K562 (cell line): ENCODE results near the gene RAP1A. TPM values are rescaled to one million over a fixed set of nuclear protein-coding genes. Genes with fewer than 3 reads are reported as not detected.

Experiments used
- ATAC-seq: fragments of 200-7000 bp; cut with Tn5 transposase; 3 replicates; pipeline ENCODE4 v1.9.1; 2020; ENCODE audit warnings: moderate library complexity
- BruUV-seq: library from RNA; stranded (reverse); fragments of 400-500 nt; replicated peaks from 2 replicates; lab custom pipeline; 2021; lab: Mats Ljungman, UMichigan
- CTCF ChIA-PET: fragments of 300-600 bp; formaldehyde crosslinking; extraction: SDS; loops from one replicate; lab custom pipeline; 2021; ENCODE audit warnings: low intra/inter-chr PET ratio; lab: Yijun Ruan, JAX
- POLR2A ChIA-PET: fragments of 300-600, 350-650 bp; sonication (Branson Sonifier 250); formaldehyde crosslinking; extraction: SDS; loops from one replicate; lab custom pipeline; 2021; ENCODE audit warnings: antibody characterized with exemption, inconsistent platforms; lab: Yijun Ruan, JAX
- DNase-seq, 4 experiments: peaks; one replicate each; pipeline versions ENCODE4 v3.0.0 to v3.0.0-alpha.2; 2011 to 2018; ENCODE audit warnings: low spot score in 3 of 4, mixed read lengths in 3 of 4; ENCODE audit errors: extremely low read depth in 1 of 4
- FAIRE-seq: peaks from 2 replicates; lab custom pipeline; 2011; peaks lifted over from hg19 to GRCh38; lab: Jason Lieb, UNC
- H2AFZ ChIP-seq: 2 replicates; pipeline ENCODE4 v1.6.0; 2011; ENCODE audit warnings: low read depth, low read length, control low read depth, inconsistent platforms
- H3K27ac ChIP-seq: fragments of 200-600 bp; 3 replicates; pipeline ENCODE4 v1.8.0; 2011; ENCODE audit warnings: low read depth, mild to moderate bottlenecking, control low read depth, inconsistent platforms, low read length, moderate library complexity, mixed read lengths; ENCODE audit errors: extremely low read depth
- H3K27me3 ChIP-seq, 2 experiments: fragments of 300-600 bp in 1 of 2; 2 replicates in 1 of 2; 3 replicates in 1 of 2; pipeline versions ENCODE4 v1.6.0 to v1.8.0; 2011; ENCODE audit warnings: inconsistent platforms in 2 of 2, low read length in 2 of 2, mild to moderate bottlenecking in 1 of 2, mixed read lengths in 1 of 2, moderate library complexity in 1 of 2; ENCODE audit not compliant: control insufficient read depth in 2 of 2, insufficient read depth in 2 of 2
- H3K36me3 ChIP-seq: fragments of 300-600 bp; 3 replicates; pipeline ENCODE4 v1.8.0; 2011; ENCODE audit warnings: mild to moderate bottlenecking, low read length, inconsistent platforms; ENCODE audit not compliant: control insufficient read depth, insufficient read depth
- H3K4me1 ChIP-seq, 2 experiments: fragments of 200-600 bp in 1 of 2; replicated peaks in 1 of 2; 2 replicates in 1 of 2; 3 replicates in 1 of 2; pipeline versions ENCODE4 v1.5.1 to v1.8.0; 2011; ENCODE audit warnings: inconsistent platforms in 2 of 2, low read length in 2 of 2, mild to moderate bottlenecking in 1 of 2, mixed read lengths in 1 of 2, moderate library complexity in 1 of 2; ENCODE audit not compliant: control insufficient read depth in 2 of 2, insufficient read depth in 2 of 2
- H3K4me2 ChIP-seq: 2 replicates; pipeline ENCODE4 v1.6.1; 2011; ENCODE audit warnings: low read length, control low read depth, inconsistent platforms, mixed read lengths; ENCODE audit not compliant: insufficient read depth
- H3K4me3 ChIP-seq: fragments of 200-600 bp; sonication (generic), shearing (Covaris generic); 2 replicates; pipeline ENCODE4 v1.5.1; 2016; ENCODE audit warnings: control low read depth, inconsistent platforms
- H3K79me2 ChIP-seq: fragments of 200-600 bp; 3 replicates; pipeline ENCODE4 v1.8.0; 2011; ENCODE audit warnings: low read length, inconsistent platforms; ENCODE audit not compliant: control insufficient read depth, insufficient read depth
- H3K9ac ChIP-seq, 2 experiments: 2 replicates each; pipeline versions ENCODE4 v1.6.0 to v1.6.1; 2011; ENCODE audit warnings: low read depth in 2 of 2, low read length in 2 of 2, control low read depth in 1 of 2, inconsistent platforms in 1 of 2, mild to moderate bottlenecking in 1 of 2, mixed read lengths in 1 of 2; ENCODE audit not compliant: insufficient read depth in 1 of 2
- H3K9me1 ChIP-seq: one replicate; pipeline ENCODE4 v1.6.0; 2011; ENCODE audit warnings: inconsistent platforms, mild to moderate bottlenecking, low read length, moderate library complexity; ENCODE audit not compliant: control insufficient read depth, insufficient read depth
- H3K9me3 ChIP-seq: replicated peaks from 2 replicates; pipeline ENCODE4 v1.5.1; 2011; ENCODE audit warnings: low read depth, low read length, inconsistent platforms; ENCODE audit not compliant: control insufficient read depth, insufficient read depth
- H4K20me1 ChIP-seq: replicated peaks from 2 replicates; pipeline ENCODE4 v1.6.1; 2011; ENCODE audit warnings: low read length, inconsistent platforms, mixed read lengths; ENCODE audit not compliant: control insufficient read depth, insufficient read depth
- FOXK1 ChIP-seq: sonication (generic); formaldehyde crosslinking; IDR thresholded peaks from 2 replicates; pipeline ENCODE4 v1.8.0; 2022; ENCODE audit warnings: missing genetic modification reagents, mild to moderate bottlenecking, borderline replicate concordance
- HIVEP1 ChIP-seq: fragments of 250-450 bp; sonication (Bioruptor Pico); IDR thresholded peaks from 2 replicates; pipeline ENCODE4 v1.4.0; 2020; ENCODE audit warnings: mild to moderate bottlenecking
- HLTF ChIP-seq: fragments of 450-650 bp; IDR thresholded peaks from 2 replicates; pipeline ENCODE4 v1.6.1; 2016
- HSF4 ChIP-seq: fragments of 250-450 bp; sonication (Bioruptor Pico); IDR thresholded peaks from 2 replicates; pipeline ENCODE4 v2.1.2; 2022; ENCODE audit warnings: mild to moderate bottlenecking, moderate library complexity, borderline replicate concordance
- KDM2B ChIP-seq: fragments of 250-450 bp; sonication (Bioruptor Pico); IDR thresholded peaks from 2 replicates; pipeline ENCODE4 v1.8.0; 2021; ENCODE audit warnings: mild to moderate bottlenecking, moderate library complexity
- PCBP1 ChIP-seq: fragments of 200-400 bp; formaldehyde crosslinking; IDR thresholded peaks from 2 replicates; pipeline ENCODE4 v1.6.1; 2018; ENCODE audit warnings: mild to moderate bottlenecking, low read depth, low read length; ENCODE audit not compliant: poor library complexity, severe bottlenecking
- SMAD1 ChIP-seq: fragments of 150-350 bp; IDR thresholded peaks from 2 replicates; pipeline ENCODE4 v1.6.1; 2014; ENCODE audit warnings: low read length, low read depth; ENCODE audit not compliant: partially characterized antibody
- TRIM25 ChIP-seq: fragments of 450-650 bp; IDR thresholded peaks from 2 replicates; pipeline ENCODE4 v1.7.0; 2016; ENCODE audit warnings: borderline replicate concordance
- ZNF282 ChIP-seq: sonication (generic); formaldehyde crosslinking; IDR thresholded peaks from 2 replicates; pipeline ENCODE4 v1.8.1; 2023; ENCODE audit warnings: missing genetic modification reagents
- ZNF436 ChIP-seq: fragments of 250-450, 450-650 bp; sonication (Bioruptor Pico); formaldehyde crosslinking; IDR thresholded peaks from 2 replicates; pipeline ENCODE4 v1.7.0; 2020; ENCODE audit warnings: mild to moderate bottlenecking
- ZNF445 ChIP-seq: fragments of 250-450 bp; sonication (Bioruptor Pico); IDR thresholded peaks from 2 replicates; pipeline ENCODE4 v1.4.0; 2020; ENCODE audit warnings: low read depth, mild to moderate bottlenecking, moderate library complexity
- ZNF644 ChIP-seq: fragments of 200-800 bp; sonication (Bioruptor generic); IDR thresholded peaks from 2 replicates; pipeline ENCODE4 v1.6.1; 2016; ENCODE audit warnings: low read depth, missing genetic modification characterization, missing compliant biosample characterization
- ZNF79 ChIP-seq: fragments of 250-450 bp; sonication (Bioruptor Pico); IDR thresholded peaks from 2 replicates; pipeline ENCODE4 v1.4.0; 2020; ENCODE audit warnings: low read depth, mild to moderate bottlenecking, moderate library complexity
- WGBS: fragments of 100-300 bp; shearing (Covaris generic); methylation state at CpG from one replicate; pipeline ENCODE4 v1.1.6; 2016; ENCODE audit warnings: low coverage, mixed read lengths; ENCODE audit not compliant: insufficient coverage; ENCODE audit errors: missing lambda C conversion rate; 5-methylcytosine and 5-hydroxymethylcytosine counted together
- in situ Hi-C: fragments of 300-500 bp; cut with MboI; formaldehyde crosslinking; loops from 4 replicates; pipeline ENCODE4 v1.15.0; 2018; ENCODE audit warnings: inconsistent platforms, mixed read lengths
- intact Hi-C: fragments of 100-400 bp; cut with micrococcal nuclease; formaldehyde crosslinking; loops from 2 replicates; pipeline ENCODE4 v1.14.2; 2022
- polyA plus RNA-seq, 8 experiments: library from polyadenylated mRNA; depleted of rRNA in 4 of 8; stranded (reverse) in 5 of 8; unstranded in 3 of 8; fragments of >200 nt; fragmentation: Nextera tagmentation in 2 of 8; fragmentation: Illumina TruSeq in 1 of 8; extraction: Ambion mirVana in 2 of 8; extraction: Trizol in 1 of 8; gene quantifications; 2 replicates each; pipeline versions ENCODE4 v1.2.1 to v1.2.3, GENCODE V29; 2011 to 2014; ENCODE audit warnings: inconsistent platforms in 1 of 8, missing spikeins in 1 of 8
- total RNA-seq, 7 experiments: library from RNA; depleted of rRNA in 6 of 7; stranded (reverse); fragments of >200 nt in 6 of 7; fragmentation: Illumina TruSeq in 2 of 7; extraction: Trizol in 2 of 7; gene quantifications; 2 replicates each; pipeline versions ENCODE4 v1.2.1 to v1.2.3, GENCODE V29; 2011 to 2021; ENCODE audit warnings: low replicate concordance in 1 of 7
- TF ChIP-seq, protein P1 (sequence below): fragments of 250-450 bp; sonication (Bioruptor Pico); IDR thresholded peaks from 2 replicates; pipeline ENCODE4 v1.4.0; 2020
- TF ChIP-seq, protein P2 (sequence below): fragments of 450-650 bp; conservative IDR thresholded peaks from 2 replicates; pipeline ENCODE4 v1.6.1; 2016; ENCODE audit warnings: missing genetic modification characterization, low read depth, mild to moderate bottlenecking, control low read depth, missing compliant biosample characterization

RAP1A gene
- total and polyA plus RNA-seq, 9 of the 15 experiments (the other 6 are each of a cell fraction or from before 2014, with no cell fraction given): 13.4 to 86.2 (median 32.5) TPM

DNA sequence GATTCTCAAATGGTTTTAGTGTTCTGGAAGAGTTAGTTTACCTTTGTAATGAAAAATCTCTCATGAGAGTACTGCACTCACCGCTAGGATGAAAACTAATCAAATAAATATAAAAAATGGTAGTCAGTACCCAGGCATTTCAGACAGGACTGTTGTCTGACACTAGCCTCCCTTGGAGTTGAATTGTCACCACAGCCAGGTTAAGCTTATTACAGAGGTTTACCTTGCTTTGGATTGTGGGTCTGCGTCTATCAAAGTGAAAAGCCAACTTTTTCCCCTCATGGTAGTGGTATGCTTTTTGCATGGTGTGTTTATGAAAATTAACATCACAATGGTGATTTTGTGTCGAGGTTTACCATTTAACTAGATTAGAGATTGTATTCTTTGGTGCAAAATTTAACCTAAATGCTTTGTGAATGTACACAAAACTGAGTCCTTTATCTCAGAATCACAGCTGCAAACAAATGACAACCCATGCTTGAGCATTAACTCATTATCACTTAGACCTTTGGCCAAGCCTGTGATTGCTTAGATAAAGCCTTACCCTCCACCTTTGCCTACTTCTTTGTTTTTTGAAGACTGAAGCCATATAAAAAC lies 20.1 kb downstream of the RAP1A start (continued):
- TF ChIP-seq ZNF445 (CRISPR knock-in tag) (no peak), FOXK1 (CRISPR knock-in tag) (no peak), KDM2B (CRISPR knock-in tag) (no peak), ZNF282 (CRISPR knock-in tag) (no peak)

GRCh38 chr1:111643097-111643496 lies 23.5 kb downstream of the RAP1A start:
- H3K9ac ChIP-seq: no peak overlapping the region
- peaks cover 2% of the 10 kb centered on the region; the same call in 1 of the 3 replicates for H3K36me3 ChIP-seq
- peaks cover 0 to 6% of the 10 kb centered on the region in 2 experiments; a peak in 1 of 5 replicates for H3K4me1 ChIP-seq
- H3K79me2 ChIP-seq: peaks cover 88% of the 10 kb centered on the region
- no peak overlapping the region for H3K4me3 ChIP-seq
- ChIA-PET CTCF (no interaction called here), POLR2A (interaction anchor here (2.0 kb wide), 1 partner anchor 56 kb away, joined by 5 read pairs; no protein-coding TSS in a partner anchor)
- no TSS peak for BruUV-seq
- H3K27ac ChIP-seq: no peak overlapping the region
- no peaks in the 10 kb centered on the region for H3K9me3 ChIP-seq
- no peak overlapping the region for H2AFZ ChIP-seq
- no peaks in the 10 kb centered on the region for H3K27me3 ChIP-seq
- DNase-seq (no peak), ATAC-seq (no peak), FAIRE-seq (no peak)
- no peaks in the 10 kb centered on the region; the same call in 1 of the 2 replicates for H4K20me1 ChIP-seq
- 62% methylated on average over 2 of the region's 2 CpGs for WGBS
- H3K9me1 ChIP-seq: no peaks in the 10 kb centered on the region
- intact Hi-C loops (no loop called here), in situ Hi-C loops (no loop called here)
- H3K4me2 ChIP-seq: no peak overlapping the region
- no peak for TF ChIP-seq HSF4 (CRISPR knock-in tag)
- TF ChIP-seq, protein P1, sequence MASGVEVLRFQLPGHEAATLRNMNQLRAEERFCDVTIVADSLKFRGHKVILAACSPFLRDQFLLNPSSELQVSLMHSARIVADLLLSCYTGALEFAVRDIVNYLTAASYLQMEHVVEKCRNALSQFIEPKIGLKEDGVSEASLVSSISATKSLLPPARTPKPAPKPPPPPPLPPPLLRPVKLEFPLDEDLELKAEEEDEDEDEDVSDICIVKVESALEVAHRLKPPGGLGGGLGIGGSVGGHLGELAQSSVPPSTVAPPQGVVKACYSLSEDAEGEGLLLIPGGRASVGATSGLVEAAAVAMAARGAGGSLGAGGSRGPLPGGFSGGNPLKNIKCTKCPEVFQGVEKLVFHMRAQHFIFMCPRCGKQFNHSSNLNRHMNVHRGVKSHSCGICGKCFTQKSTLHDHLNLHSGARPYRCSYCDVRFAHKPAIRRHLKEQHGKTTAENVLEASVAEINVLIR (CRISPR knock-in tag): no peak
- TF ChIP-seq TRIM25: no peak
- no peak for TF ChIP-seq PCBP1
- no peak for TF ChIP-seq HIVEP1 (CRISPR knock-in tag)
- no peak for TF ChIP-seq ZNF644 (tag)
- TF ChIP-seq, protein P2, sequence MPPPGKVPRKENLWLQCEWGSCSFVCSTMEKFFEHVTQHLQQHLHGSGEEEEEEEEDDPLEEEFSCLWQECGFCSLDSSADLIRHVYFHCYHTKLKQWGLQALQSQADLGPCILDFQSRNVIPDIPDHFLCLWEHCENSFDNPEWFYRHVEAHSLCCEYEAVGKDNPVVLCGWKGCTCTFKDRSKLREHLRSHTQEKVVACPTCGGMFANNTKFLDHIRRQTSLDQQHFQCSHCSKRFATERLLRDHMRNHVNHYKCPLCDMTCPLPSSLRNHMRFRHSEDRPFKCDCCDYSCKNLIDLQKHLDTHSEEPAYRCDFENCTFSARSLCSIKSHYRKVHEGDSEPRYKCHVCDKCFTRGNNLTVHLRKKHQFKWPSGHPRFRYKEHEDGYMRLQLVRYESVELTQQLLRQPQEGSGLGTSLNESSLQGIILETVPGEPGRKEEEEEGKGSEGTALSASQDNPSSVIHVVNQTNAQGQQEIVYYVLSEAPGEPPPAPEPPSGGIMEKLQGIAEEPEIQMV (tag): no peak
- TF ChIP-seq ZNF79 (CRISPR knock-in tag): no peak
- TF ChIP-seq HLTF: no peak
- no peak for TF ChIP-seq SMAD1
- no peak for TF ChIP-seq ZNF436 (CRISPR knock-in tag)
